ENCODE data around the gene TNFRSF25. TPM values are rescaled to one million over a fixed set of nuclear protein-coding genes. Genes with fewer than 3 reads are reported as not detected.
"Not testable (repeated sequence)": the region's sequence is repeated elsewhere in the genome, so short reads cannot be mapped to it uniquely, and the experiment has no call there.

Gene TNFRSF25
- total RNA-seq, 1 experiment from 2014 or later: 27.6 TPM

GRCh38 chr1:6435129-6435528, 30.8 kb downstream of the TNFRSF25 start:
- intact Hi-C loops (cut with micrococcal nuclease): no loop called here
- H3K4me1 Mint-ChIP-seq (ENCODE audit: insufficient read depth, unreplicated experiment): peaks cover 13% of the 10 kb centered on the region
- no peaks in the 10 kb centered on the region for H3K36me3 Mint-ChIP-seq (ENCODE audit: insufficient read depth, unreplicated experiment)
- no peak for TF ChIP-seq CTCF (IDR thresholded peaks at IDR 0.05; ENCODE audit: unreplicated experiment)
- no peak overlapping the region for H3K4me3 Mint-ChIP-seq (ENCODE audit: unreplicated experiment)
- H3K27ac Mint-ChIP-seq (ENCODE audit: low read depth, unreplicated experiment): no peak overlapping the region
- H3K27me3 Mint-ChIP-seq (ENCODE audit: insufficient read depth, unreplicated experiment): no peaks in the 10 kb centered on the region
- CTCF ChIA-PET: interaction anchor here (0.6 to 7.2 kb wide), 2 partner anchors 14 to 68 kb away, joined by 3 to 118 read pairs; partner anchors contain the start of gene HES2
- no peak for DNase-seq (ENCODE audit: unreplicated experiment)
- POLR2A ChIA-PET: no interaction called here
- no TSS peak for BruUV-seq (replicated peaks)
- H3K9me3 Mint-ChIP-seq (ENCODE audit: unreplicated experiment): no peaks in the 10 kb centered on the region

- Mint-ChIP-seq H3K4me3 (ENCODE audit: unreplicated experiment) (no peak overlapping the region), H3K4me1 (ENCODE audit: insufficient read depth, unreplicated experiment) (peaks cover 9% of the 10 kb centered on the region), H3K9me3 (ENCODE audit: unreplicated experiment) (no peaks in the 10 kb centered on the region), H3K27ac (ENCODE audit: low read depth, unreplicated experiment) (no peak overlapping the region), H3K36me3 (ENCODE audit: insufficient read depth, unreplicated experiment) (no peaks in the 10 kb centered on the region), H3K27me3 (ENCODE audit: insufficient read depth, unreplicated experiment) (no peaks in the 10 kb centered on the region)
- ChIA-PET POLR2A (no interaction called here), CTCF (interaction anchor here (0.8 to 7.2 kb wide), 2 partner anchors 13 to 21 kb away, joined by 4 to 118 read pairs; partner anchors contain the start of gene HES2)
- TF ChIP-seq CTCF (IDR thresholded peaks at IDR 0.05; ENCODE audit: unreplicated experiment): no peak
- no TSS peak for BruUV-seq (replicated peaks)
- DNase-seq (ENCODE audit: unreplicated experiment): no peak
- intact Hi-C loops (cut with micrococcal nuclease): no loop called here
These were observed 31.8 kb downstream of the TNFRSF25 start for GRCh38 chr1:6434186-6434585.

- H3K4me3 Mint-ChIP-seq (ENCODE audit: unreplicated experiment); BruUV-seq (replicated peaks); H3K27ac Mint-ChIP-seq (ENCODE audit: low read depth, unreplicated experiment); H3K36me3 Mint-ChIP-seq (ENCODE audit: insufficient read depth, unreplicated experiment); POLR2A ChIA-PET; H3K4me1 Mint-ChIP-seq (ENCODE audit: insufficient read depth, unreplicated experiment); DNase-seq (ENCODE audit: unreplicated experiment); H3K27me3 Mint-ChIP-seq (ENCODE audit: insufficient read depth, unreplicated experiment); H3K9me3 Mint-ChIP-seq (ENCODE audit: unreplicated experiment); intact Hi-C loops (cut with micrococcal nuclease): not testable (repeated sequence)
- CTCF ChIA-PET: interaction anchor here (0.5 to 1.6 kb wide), 5 partner anchors 9 to 378 kb away, joined by 3 to 4 read pairs (median 3); no protein-coding TSS in a partner anchor
These were observed 34.1 kb downstream of the TNFRSF25 start for GRCh38 chr1:6431645-6432579.

GRCh38 chr1:6429660-6430411, 36.1 kb downstream of the TNFRSF25 start:
- CTCF ChIA-PET: interaction anchor here (0.6 to 1.1 kb wide), 4 partner anchors 15 to 81 kb away, joined by 3 to 9 read pairs (median 4); no protein-coding TSS in a partner anchor
- POLR2A ChIA-PET: interaction anchor here (0.7 kb wide), 1 partner anchor 9 kb away, joined by 3 read pairs; no protein-coding TSS in a partner anchor
- DNase-seq (ENCODE audit: unreplicated experiment); intact Hi-C loops (cut with micrococcal nuclease); H3K27me3 Mint-ChIP-seq (ENCODE audit: insufficient read depth, unreplicated experiment); H3K9me3 Mint-ChIP-seq (ENCODE audit: unreplicated experiment); H3K36me3 Mint-ChIP-seq (ENCODE audit: insufficient read depth, unreplicated experiment); BruUV-seq (replicated peaks); H3K4me3 Mint-ChIP-seq (ENCODE audit: unreplicated experiment); H3K4me1 Mint-ChIP-seq (ENCODE audit: insufficient read depth, unreplicated experiment); H3K27ac Mint-ChIP-seq (ENCODE audit: low read depth, unreplicated experiment): not testable (repeated sequence)

- H3K27ac Mint-ChIP-seq (ENCODE audit: low read depth, unreplicated experiment); H3K27me3 Mint-ChIP-seq (ENCODE audit: insufficient read depth, unreplicated experiment); DNase-seq (ENCODE audit: unreplicated experiment); BruUV-seq (replicated peaks); H3K4me3 Mint-ChIP-seq (ENCODE audit: unreplicated experiment); intact Hi-C loops (cut with micrococcal nuclease); H3K36me3 Mint-ChIP-seq (ENCODE audit: insufficient read depth, unreplicated experiment); H3K9me3 Mint-ChIP-seq (ENCODE audit: unreplicated experiment): not testable (repeated sequence)
- peaks cover 13% of the 10 kb centered on the region for H3K4me1 Mint-ChIP-seq (ENCODE audit: insufficient read depth, unreplicated experiment)
- ChIA-PET POLR2A (interaction anchor here (0.6 to 2.4 kb wide), 7 partner anchors 9 to 98 kb away, joined by 3 to 10 read pairs (median 3); no protein-coding TSS in a partner anchor), CTCF (interaction anchor here (0.6 to 1.9 kb wide), 3 partner anchors 10 to 181 kb away, joined by 3 to 11 read pairs (median 3); no protein-coding TSS in a partner anchor)
These were observed 37.5 kb downstream of the TNFRSF25 start for GRCh38 chr1:6428453-6428852.
